Gastrocnemius medialis (tissue), 4 donors: ENCODE measurements around the gene SEPHS2. TPM values are rescaled to one million over a fixed set of nuclear protein-coding genes. Genes with fewer than 3 reads are reported as not detected.

Experiments used
- ATAC-seq, 2 donors: fragments of 150-250 bp; one replicate each; pipeline ENCODE4 v1.9.1; 2016
- DNase-seq, 2 donors: peaks; one replicate each; pipeline ENCODE4 v3.0.0-alpha.2; 2019
- H3K27ac ChIP-seq, 4 donors: fragments of 200-600 bp; sonication (generic); 1 replicate in 1 of 4; 2 replicates in 3 of 4; pipeline ENCODE4 v1.5.1; 2016 to 2018; ENCODE audit warnings: mild to moderate bottlenecking in 2 of 4, moderate library complexity in 1 of 4
- H3K27me3 ChIP-seq, 3 donors: fragments of 200-600 bp; sonication (generic) in 2 of 3; 1 replicate in 1 of 3; 2 replicates in 2 of 3; pipeline versions ENCODE4 v1.5.1 to v1.6.0; 2016 to 2019; ENCODE audit warnings: mild to moderate bottlenecking in 1 of 3, moderate library complexity in 1 of 3
- H3K36me3 ChIP-seq, 2 donors: fragments of 200-600 bp; sonication (generic) in 1 of 2; one replicate each; pipeline ENCODE4 v1.5.1; 2017 to 2018
- H3K4me1 ChIP-seq, 2 donors: fragments of 200-600 bp; sonication (generic) in 1 of 2; one replicate each; pipeline ENCODE4 v1.5.1; 2016 to 2017; ENCODE audit warnings: mild to moderate bottlenecking in 2 of 2
- H3K4me3 ChIP-seq, 4 donors: fragments of 200-600 bp; sonication (generic) in 3 of 4; 1 replicate in 1 of 4; 2 replicates in 3 of 4; pipeline ENCODE4 v1.5.1; 2016 to 2019; ENCODE audit warnings: mild to moderate bottlenecking in 2 of 4
- H3K9me3 ChIP-seq, 3 donors: fragments of 200-600 bp; sonication (generic) in 2 of 3; 1 replicate in 1 of 3; 2 replicates in 2 of 3; pipeline ENCODE4 v1.5.1; 2016 to 2019
- CTCF ChIP-seq, 5 experiments: fragments of 450-650 bp in 3 of 5; fragments of 200-600 bp in 2 of 5; sonication (generic) in 2 of 5; IDR thresholded peaks in 4 of 5; conservative IDR thresholded peaks in 1 of 5; 1 replicate in 4 of 5; 2 replicates in 1 of 5; pipeline ENCODE4 v1.5.1; 2016 to 2019; ENCODE audit warnings: antibody characterized with exemption in 5 of 5, mild to moderate bottlenecking in 3 of 5, moderate library complexity in 3 of 5
- POLR2A ChIP-seq, 2 donors: fragments of 450-650 bp; IDR thresholded peaks; one replicate each; pipeline ENCODE4 v1.6.1; 2017; ENCODE audit warnings: antibody characterized with exemption in 2 of 2, mild to moderate bottlenecking in 2 of 2, moderate library complexity in 2 of 2
- in situ Hi-C, 4 donors: fragments of 200-750 bp; cut with MboI; loops; one replicate each; pipeline versions ENCODE4 v1.15.0 to v1.8.0; 2017; ENCODE audit warnings: low sequenced_read_pairs in 4 of 4
- intact Hi-C: fragments of 100-400 bp; cut with DNase I; formaldehyde crosslinking; loops from one replicate; pipeline ENCODE4 v1.15.1; 2023; ENCODE audit warnings: low total_unique reads
- total RNA-seq, 4 donors: library from RNA; depleted of rRNA; stranded (reverse); fragments of >200 nt; gene quantifications; one replicate each; pipeline versions ENCODE4 v1.1.0 to v1.2.3, GENCODE V29; 2016

SEPHS2 gene
- total RNA-seq, 4 donors from 2014 or later, result 23.7 to 29.5 (median 27.4) TPM

- DNase-seq (no peak), ATAC-seq (no peak)
- Histone ChIP-seq H3K4me1 (no peaks in the 10 kb centered on the region), H3K4me3 (no peak overlapping the region), H3K36me3 (no peaks in the 10 kb centered on the region), H3K27me3 (no peaks in the 10 kb centered on the region), H3K9me3 (no peaks in the 10 kb centered on the region), H3K27ac (no peak overlapping the region)
- TF ChIP-seq POLR2A (IDR thresholded peaks at IDR 0.05) (no peak), CTCF (IDR thresholded peaks at IDR 0.05 in 4 of 5, conservative IDR thresholded peaks at IDR 0.05 in 1 of 5) (no peak)
- intact Hi-C loops, result no loop called here
- in situ Hi-C loops, result loop anchor here (10.0 to 25.0 kb wide), 4 partner anchors 87 to 200 kb away; partner anchors contain the start of genes ZNF768 (in 2 of the 4) and ZNF747 (in 1 of the 4)
Observed at GRCh38 chr16:30437511-30438046, 8.1 kb downstream of the SEPHS2 start.

GRCh38 chr16:30434852-30435251, 10.8 kb downstream of the SEPHS2 start:
- ATAC-seq, result no peak
- in situ Hi-C loops (loop anchor here (10.0 to 25.0 kb wide), 4 partner anchors 90 to 202 kb away; partner anchors contain the start of genes ZNF768 (in 2 of the 4) and ZNF747 (in 1 of the 4)), intact Hi-C loops (loop anchor here (5.0 kb wide), 1 partner anchor 192 kb away; no protein-coding TSS in a partner anchor)

GRCh38 chr16:30430428-30430970, 15.2 kb downstream of the SEPHS2 start:
- ATAC-seq (peak; percentile 4 to 28), DNase-seq (no peak)
- peaks cover 12 to 13% of the 10 kb centered on the region in 2 donors for H3K4me1 ChIP-seq
- H3K4me3 ChIP-seq, result peak overlapping the region; percentile 26 to 89 (median 82)
- H3K27ac ChIP-seq, result peak overlapping the region; percentile 77 to 84 (median 84)
- TF ChIP-seq POLR2A (IDR thresholded peaks at IDR 0.05) (no peak), CTCF (IDR thresholded peaks at IDR 0.05 in 4 of 5, conservative IDR thresholded peaks at IDR 0.05 in 1 of 5) (peak in 1 of 5 experiments; percentile 40)
- no peaks in the 10 kb centered on the region for H3K27me3 ChIP-seq
- peaks cover 0 to 11% of the 10 kb centered on the region in 2 donors for H3K36me3 ChIP-seq
- H3K9me3 ChIP-seq, result no peaks in the 10 kb centered on the region
- intact Hi-C loops (loop anchor here (1.0 to 5.0 kb wide), 3 partner anchors 15 to 197 kb away; partner anchors contain the start of gene SEPHS2), in situ Hi-C loops (loop anchor here (10.0 to 25.0 kb wide), 4 partner anchors 94 to 207 kb away; partner anchors contain the start of genes ZNF768 (in 2 of the 4) and ZNF747 (in 1 of the 4))

More at GRCh38 chr16:30434852-30435251, 10.8 kb downstream of the SEPHS2 start:
- no peak for DNase-seq
- H3K9me3 ChIP-seq, result no peaks in the 10 kb centered on the region
- no peaks in the 10 kb centered on the region for H3K27me3 ChIP-seq
- no peak overlapping the region for H3K4me3 ChIP-seq
- no peak overlapping the region for H3K27ac ChIP-seq
- H3K36me3 ChIP-seq, result no peaks in the 10 kb centered on the region
- TF ChIP-seq POLR2A (IDR thresholded peaks at IDR 0.05) (no peak), CTCF (IDR thresholded peaks at IDR 0.05 in 4 of 5, conservative IDR thresholded peaks at IDR 0.05 in 1 of 5) (no peak)
- H3K4me1 ChIP-seq, result peaks cover 5 to 6% of the 10 kb centered on the region in 2 donors

GRCh38 chr16:30429678-30430427, 15.8 kb downstream of the SEPHS2 start, which contains the start of gene DCTPP1:
TSS of gene DCTPP1 (minus strand) at chr16:30430030. CDS start at chr16:30429980, 50 bp downstream.
- in situ Hi-C loops, result loop anchor here (10.0 to 25.0 kb wide), 4 partner anchors 95 to 207 kb away; partner anchors contain the start of genes ZNF768 (in 2 of the 4) and ZNF747 (in 1 of the 4)
- H3K4me1 ChIP-seq, result peaks cover 12 to 13% of the 10 kb centered on the region in 2 donors
- H3K4me3 ChIP-seq, result peak within 1 kb of the TSS; percentile 73 to 89 (median 82)
- intact Hi-C loops, result loop anchor here (1.0 to 5.0 kb wide), 3 partner anchors 15 to 197 kb away; partner anchors contain the start of gene SEPHS2
- H3K27ac ChIP-seq, result peak within 1 kb of the TSS; percentile 77 to 84 (median 84)
- peak; percentile 9 to 50 for TF ChIP-seq POLR2A (IDR thresholded peaks at IDR 0.05)
- TF ChIP-seq CTCF (IDR thresholded peaks at IDR 0.05 in 4 of 5, conservative IDR thresholded peaks at IDR 0.05 in 1 of 5), result peak; percentile 82 to 89 (median 84)
- peaks cover 0 to 11% of the 10 kb centered on the region in 2 donors for H3K36me3 ChIP-seq
- no peaks in the 10 kb centered on the region for H3K9me3 ChIP-seq
- peak; percentile 100 for ATAC-seq
- no peaks in the 10 kb centered on the region for H3K27me3 ChIP-seq
- peak; percentile 96 to 98 for DNase-seq
